Measurements from ENCODE around the gene ZNF319. TPM values are rescaled to one million over a fixed set of nuclear protein-coding genes. Genes with fewer than 3 reads are reported as not detected.

The ZNF319 gene
- total and polyA plus RNA-seq, 10 of the 15 experiments (the other 5 are each of a cell fraction or from before 2014, with no cell fraction given): 0.29 to 7.4 (median 1.7) TPM

DNA sequence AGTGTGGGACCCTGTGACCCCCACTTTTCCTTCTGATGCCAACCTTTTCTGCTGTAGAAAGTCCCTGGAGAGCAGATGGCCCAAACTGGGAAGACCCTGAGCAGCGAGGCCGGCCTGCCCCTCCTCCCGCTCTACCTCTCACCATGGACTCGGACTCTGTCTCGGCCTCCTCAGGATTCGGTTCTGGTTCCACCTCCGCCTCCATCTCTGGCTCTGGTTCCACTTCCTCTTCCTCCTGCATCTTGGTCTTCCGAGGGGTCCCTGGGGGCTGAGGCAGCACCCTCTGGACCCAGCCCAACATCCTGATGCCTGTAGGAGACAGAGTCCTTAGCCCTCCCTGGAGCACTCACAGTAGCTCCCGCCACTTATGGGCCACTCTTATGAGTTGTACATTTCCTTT lies 33.5 kb downstream of the ZNF319 start:
- WGBS (ENCODE audit: insufficient coverage, insufficient replicate concordance, low lambda C conversion rate, missing lambda C conversion rate): 67% methylated on average over 9 of the region's 9 CpGs

More for the DNA sequence above, 33.5 kb downstream of the ZNF319 start:
- H3K4me3 ChIP-seq: no peak overlapping the region
- no peaks in the 10 kb centered on the region for H3K4me1 ChIP-seq (ENCODE audit: control insufficient read depth, insufficient read depth, low read length)
- no peak overlapping the region for H3K9ac ChIP-seq (ENCODE audit: control insufficient read depth, insufficient read depth, low read length)
- H3K9me3 ChIP-seq (replicated peaks; ENCODE audit: control insufficient read depth, insufficient read depth, low read length): no peaks in the 10 kb centered on the region
- DNase-seq (ENCODE audit: low read depth, low spot score) (no peak), FAIRE-seq (no peak), ATAC-seq (no peak)
- no peak overlapping the region for H2AFZ ChIP-seq (ENCODE audit: control insufficient read depth, low read depth, low read length)
- TF ChIP-seq NR2C1 (IDR thresholded peaks at IDR 0.05): no peak
- no peak for TF ChIP-seq POLR2A (IDR thresholded peaks at IDR 0.05; ENCODE audit: low read depth, low read length)
- no peak for TF ChIP-seq RELB (IDR thresholded peaks at IDR 0.05; ENCODE audit: low read depth)
- no peak for TF ChIP-seq RB1 (IDR thresholded peaks at IDR 0.05; ENCODE audit: borderline replicate concordance)
- TF ChIP-seq JUNB (IDR thresholded peaks at IDR 0.05): no peak
- TF ChIP-seq BCL3 (IDR thresholded peaks at IDR 0.05; ENCODE audit: borderline replicate concordance, insufficient read depth, low read depth, low read length, poor library complexity, severe bottlenecking): no peak
- no peak for TF ChIP-seq MTA3 (IDR thresholded peaks at IDR 0.05; ENCODE audit: borderline replicate concordance, low read length)
- no peak for TF ChIP-seq NRF1 (conservative IDR thresholded peaks at IDR 0.05; ENCODE audit: low read depth, low read length)
- TF ChIP-seq FOXM1 (IDR thresholded peaks at IDR 0.05; ENCODE audit: low read depth, low read length): no peak
- TF ChIP-seq, protein P1, sequence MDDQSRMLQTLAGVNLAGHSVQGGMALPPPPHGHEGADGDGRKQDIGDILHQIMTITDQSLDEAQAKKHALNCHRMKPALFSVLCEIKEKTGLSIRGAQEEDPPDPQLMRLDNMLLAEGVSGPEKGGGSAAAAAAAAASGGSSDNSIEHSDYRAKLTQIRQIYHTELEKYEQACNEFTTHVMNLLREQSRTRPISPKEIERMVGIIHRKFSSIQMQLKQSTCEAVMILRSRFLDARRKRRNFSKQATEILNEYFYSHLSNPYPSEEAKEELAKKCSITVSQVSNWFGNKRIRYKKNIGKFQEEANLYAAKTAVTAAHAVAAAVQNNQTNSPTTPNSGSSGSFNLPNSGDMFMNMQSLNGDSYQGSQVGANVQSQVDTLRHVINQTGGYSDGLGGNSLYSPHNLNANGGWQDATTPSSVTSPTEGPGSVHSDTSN (IDR thresholded peaks at IDR 0.05; ENCODE audit: insufficient replicate concordance, low read depth, low read length): no peak
- no peak for TF ChIP-seq ESRRA (IDR thresholded peaks at IDR 0.05; ENCODE audit: low read length)
- ChIA-PET RAD21 (ENCODE audit: unreplicated experiment) (no interaction called here), SMC1A (ENCODE audit: uncharacterized antibody, unreplicated experiment) (no interaction called here), POLR2A (no interaction called here), CTCF (interaction anchor here (1.1 to 1.2 kb wide), 2 partner anchors 11 to 36 kb away, joined by 3 read pairs; no protein-coding TSS in a partner anchor)
- intact Hi-C loops (cut with micrococcal nuclease; ENCODE audit: unreplicated experiment) (no loop called here), in situ Hi-C loops (cut with MboI) (no loop called here)
- H3K79me2 ChIP-seq (ENCODE audit: control insufficient read depth, insufficient read depth, low read length): no peaks in the 10 kb centered on the region
- no peak overlapping the region for H3K27ac ChIP-seq (ENCODE audit: control insufficient read depth, insufficient read depth)
- H3K27me3 ChIP-seq (replicated peaks in 1 of 2; ENCODE audit: control insufficient read depth in 2 of 2, insufficient read depth in 2 of 2, low read length in 1 of 2): peaks cover 0 to 1% of the 10 kb centered on the region in 2 experiments; a peak in 2 of 4 replicates
- no peaks in the 10 kb centered on the region for H3K36me3 ChIP-seq (ENCODE audit: control insufficient read depth in 2 of 2, insufficient read depth in 2 of 2, low read length in 1 of 2)
- H3K4me2 ChIP-seq (ENCODE audit: control insufficient read depth, insufficient read depth): no peak overlapping the region
- no TSS peak for BruUV-seq (replicated peaks)
- H4K20me1 ChIP-seq (ENCODE audit: control insufficient read depth, insufficient read depth): no peaks in the 10 kb centered on the region

Measured in GM12878 (cell line).